GM21381 (cell line): ENCODE results near the gene NINJ2.

Experiments used
- ATAC-seq: cut with Tn5 transposase; IDR thresholded peaks from one replicate; pipeline ENCODE4 v1.9.1; 2021; ENCODE audit warnings: mild to moderate bottlenecking, moderate library complexity; ENCODE audit not compliant: unreplicated experiment

The NINJ2 gene

DNA sequence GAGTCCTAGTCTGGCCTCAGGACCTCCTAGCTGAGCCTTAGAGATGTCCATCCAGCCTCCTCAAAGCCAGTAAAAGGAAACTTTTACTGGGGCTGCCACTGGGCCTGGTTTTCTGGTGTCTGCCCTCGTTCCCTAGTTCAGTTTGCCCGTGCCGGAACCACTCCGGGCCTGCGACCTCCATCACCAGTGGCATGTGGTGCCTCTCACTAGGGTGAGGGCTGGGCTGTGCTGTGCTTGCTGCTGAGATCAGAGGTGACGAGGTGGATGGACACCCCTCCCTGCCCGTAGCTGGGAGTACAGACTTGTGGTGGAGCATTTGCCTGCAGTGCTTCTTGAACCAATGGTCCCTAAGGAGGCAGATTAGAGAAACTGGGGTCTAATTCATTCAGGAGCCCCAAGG, 127.8 kb downstream of the NINJ2 start:
- no peak for ATAC-seq

DNA sequence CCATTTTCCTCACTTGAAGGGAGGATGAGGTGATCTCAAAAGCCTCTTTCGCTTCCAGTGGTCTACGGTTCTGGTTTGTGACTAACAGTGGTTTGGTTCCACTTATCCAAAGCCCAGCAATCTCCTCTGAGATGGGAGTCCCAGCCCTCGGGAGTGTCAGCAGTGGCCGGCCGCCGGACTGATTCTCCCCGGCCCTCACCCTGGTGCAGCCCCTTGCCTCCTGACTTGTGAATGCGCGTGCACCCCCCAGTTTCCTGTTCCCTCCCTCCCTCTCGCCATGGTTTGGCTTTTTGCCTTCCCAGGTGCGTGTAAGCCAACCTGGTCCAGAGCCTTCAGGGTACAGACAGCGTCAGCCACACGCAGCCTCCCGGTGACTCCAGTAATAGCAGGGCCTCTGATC, 129.0 kb downstream of the NINJ2 start:
- ATAC-seq, result no peak

DNA sequence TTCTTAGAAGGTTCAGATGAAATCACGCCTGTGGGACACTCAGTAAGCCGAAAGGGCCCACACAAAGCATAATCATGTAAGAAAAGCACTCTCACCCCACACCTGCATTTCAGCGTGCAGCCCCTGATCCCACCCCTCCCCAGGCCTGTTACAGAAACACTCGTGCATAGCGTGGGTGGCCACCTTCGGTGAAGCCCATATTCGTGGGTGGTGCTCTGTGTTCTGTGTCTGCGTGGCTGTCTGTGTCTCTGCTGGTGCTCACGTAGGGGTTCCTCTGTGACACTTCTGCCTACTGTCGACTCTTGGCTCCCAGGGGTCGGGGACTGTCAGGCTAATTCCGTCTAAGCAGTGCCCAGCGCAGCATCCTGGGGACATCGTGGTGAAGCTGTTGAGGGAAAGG, 129.5 kb downstream of the NINJ2 start:
- ATAC-seq, result no peak

DNA sequence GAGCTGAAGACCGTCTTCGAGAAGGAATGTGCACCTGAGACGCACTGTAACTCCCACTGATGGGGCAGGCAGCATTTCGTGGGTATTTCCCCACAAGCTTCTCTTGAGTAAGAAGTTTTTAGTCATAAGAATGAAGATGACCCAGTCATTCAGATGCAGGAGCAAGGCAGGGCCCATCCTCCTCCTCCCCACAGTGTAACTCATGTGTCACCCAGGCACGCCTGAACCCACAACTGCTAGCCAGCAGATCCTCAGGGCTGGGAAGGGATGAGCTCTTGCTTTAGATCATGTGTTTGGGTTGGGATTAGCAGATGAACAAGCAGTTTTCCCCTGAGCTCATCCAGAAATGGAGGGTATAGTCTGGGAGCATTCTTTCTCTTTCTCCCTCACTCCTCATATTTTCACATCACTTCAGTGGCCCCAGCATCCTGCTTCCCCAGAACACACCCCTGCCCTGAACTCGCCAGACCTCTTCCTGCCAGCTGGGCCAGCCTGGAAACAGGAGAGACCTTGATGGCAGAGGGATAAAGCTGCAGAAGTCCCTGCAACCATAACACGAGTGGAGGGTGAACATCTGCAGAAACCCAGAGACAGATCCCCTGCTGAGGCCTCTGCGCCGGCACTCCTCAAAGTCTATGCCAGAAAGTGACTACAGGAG, 130.2 kb downstream of the NINJ2 start:
- ATAC-seq, result no peak

DNA sequence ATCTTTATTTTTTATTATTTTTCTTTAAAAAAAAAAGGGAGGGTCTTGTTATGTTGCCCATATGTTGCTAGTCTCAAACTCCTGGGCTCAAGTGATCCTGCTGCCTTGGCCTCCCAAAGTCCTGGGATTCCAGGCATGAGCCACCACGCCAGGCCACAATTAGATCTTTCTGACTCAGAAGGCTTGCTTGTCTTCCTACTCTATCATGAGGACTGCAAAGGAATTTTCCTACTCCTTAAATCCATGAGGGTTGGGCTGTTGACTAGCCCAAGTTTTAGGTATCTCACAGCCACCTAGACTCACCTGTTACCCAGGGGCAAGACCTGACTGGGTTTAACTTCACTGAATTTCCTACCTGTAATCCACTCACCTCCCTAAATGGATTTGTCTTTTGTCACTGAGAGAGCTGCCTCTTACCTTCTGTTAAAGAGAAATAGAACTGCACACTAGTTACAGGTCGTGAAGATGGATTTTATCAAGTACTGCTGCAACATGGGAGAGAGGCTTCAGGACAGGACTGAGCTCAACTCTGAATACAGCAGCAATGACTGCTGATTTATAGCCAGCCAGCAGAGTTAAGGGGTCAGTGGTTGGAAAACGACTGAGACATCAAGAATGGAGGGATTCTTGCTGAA, 131.2 kb downstream of the NINJ2 start:
- ATAC-seq, result no peak

DNA sequence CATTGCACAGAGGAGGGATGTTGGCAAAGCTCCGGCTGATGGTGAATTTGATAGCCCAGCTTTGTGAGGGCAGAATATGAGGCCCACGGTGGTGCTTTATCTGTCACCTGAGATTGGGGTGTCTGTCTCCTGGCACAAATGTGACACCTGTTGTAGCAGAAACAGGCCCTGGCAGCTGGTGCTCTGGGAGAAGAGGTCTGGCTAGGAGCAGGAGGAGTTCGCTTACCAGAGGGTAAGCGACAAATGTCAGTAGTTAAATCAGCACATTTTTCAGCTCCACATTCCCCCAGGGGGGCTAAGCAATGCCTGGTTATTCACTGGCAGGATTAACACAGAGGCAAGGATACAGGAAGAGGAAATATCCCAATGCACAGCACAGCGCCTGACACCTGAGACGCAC, 132.4 kb downstream of the NINJ2 start:
- no peak for ATAC-seq

DNA sequence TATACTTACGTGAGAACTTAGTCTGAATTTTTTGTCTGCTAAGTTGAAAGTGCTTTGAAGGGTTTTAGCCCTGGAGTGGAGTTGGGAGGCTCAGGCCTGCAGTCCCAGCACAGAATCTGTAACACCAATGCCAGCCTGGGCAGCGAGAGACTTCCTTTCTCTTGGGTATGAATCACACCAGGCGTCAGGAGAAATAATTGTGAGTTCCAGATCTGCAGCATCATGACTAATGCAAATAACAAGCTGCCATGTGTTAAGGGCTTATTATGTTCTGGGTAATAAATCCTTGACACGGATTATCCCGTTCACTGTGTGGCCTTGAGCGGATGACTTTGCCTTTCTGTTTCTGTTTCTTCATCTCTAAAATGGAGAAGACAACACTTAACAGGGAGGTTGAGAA, 132.9 kb downstream of the NINJ2 start:
- ATAC-seq, result no peak

DNA sequence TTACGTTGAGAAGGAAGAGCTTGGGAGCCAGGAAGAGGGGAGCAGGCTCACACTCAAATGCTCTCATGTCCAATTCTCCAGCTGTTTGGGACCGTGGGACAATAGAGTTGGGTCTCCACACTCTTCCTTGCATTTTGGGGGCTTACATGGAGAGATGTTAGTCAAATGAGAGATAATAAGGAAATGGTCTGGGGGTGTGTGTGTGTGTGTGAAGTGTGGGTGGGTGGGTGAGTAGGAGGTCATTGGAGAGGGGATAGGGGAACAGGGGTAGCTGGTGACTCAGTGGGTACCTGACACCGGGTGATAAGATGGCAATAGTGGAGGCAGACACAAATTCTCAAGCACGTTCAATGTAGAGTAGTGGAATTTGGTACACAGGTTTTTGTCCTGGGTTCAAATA, 135.5 kb downstream of the NINJ2 start:
- ATAC-seq, result no peak

DNA sequence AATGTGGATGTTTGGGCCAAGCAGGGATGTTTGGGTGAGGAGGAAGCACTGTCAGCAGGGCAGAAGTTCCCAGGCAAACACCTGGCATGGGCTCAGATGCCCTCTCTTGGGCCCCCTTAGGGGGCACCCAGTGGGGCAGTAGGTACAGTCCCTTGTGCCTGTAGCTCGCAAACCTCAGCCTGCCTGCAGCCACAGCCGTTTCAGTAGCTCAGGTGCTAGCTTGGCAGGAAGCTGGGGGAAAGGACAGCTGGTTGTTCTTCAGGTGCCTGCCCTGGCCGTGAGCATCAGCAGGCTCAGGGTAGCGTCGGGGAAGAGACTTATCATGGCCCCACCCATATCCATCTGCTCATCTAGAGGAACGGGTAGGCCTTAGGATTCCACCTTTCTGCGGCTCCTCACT, 136.0 kb downstream of the NINJ2 start:
- ATAC-seq, result no peak

DNA sequence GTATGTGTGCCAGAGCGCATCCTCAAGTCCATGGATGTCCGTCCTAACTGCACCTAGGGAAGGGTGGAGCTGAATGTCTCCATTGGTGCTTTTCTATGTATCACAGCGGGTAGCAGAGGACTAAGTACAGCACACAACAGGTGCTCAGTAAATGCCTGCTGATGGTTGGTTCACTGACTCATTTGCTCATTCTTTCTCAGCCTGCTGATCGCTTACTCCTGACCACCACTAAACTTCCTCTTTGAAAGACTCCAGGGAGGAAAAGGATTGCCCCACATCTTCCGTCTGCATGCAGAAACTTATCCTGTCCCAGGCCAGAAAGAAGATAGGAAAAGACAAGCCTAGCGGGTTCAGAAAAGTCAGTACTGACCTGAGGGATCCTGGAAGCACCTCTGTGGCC, 137.2 kb downstream of the NINJ2 start:
- no peak for ATAC-seq

DNA sequence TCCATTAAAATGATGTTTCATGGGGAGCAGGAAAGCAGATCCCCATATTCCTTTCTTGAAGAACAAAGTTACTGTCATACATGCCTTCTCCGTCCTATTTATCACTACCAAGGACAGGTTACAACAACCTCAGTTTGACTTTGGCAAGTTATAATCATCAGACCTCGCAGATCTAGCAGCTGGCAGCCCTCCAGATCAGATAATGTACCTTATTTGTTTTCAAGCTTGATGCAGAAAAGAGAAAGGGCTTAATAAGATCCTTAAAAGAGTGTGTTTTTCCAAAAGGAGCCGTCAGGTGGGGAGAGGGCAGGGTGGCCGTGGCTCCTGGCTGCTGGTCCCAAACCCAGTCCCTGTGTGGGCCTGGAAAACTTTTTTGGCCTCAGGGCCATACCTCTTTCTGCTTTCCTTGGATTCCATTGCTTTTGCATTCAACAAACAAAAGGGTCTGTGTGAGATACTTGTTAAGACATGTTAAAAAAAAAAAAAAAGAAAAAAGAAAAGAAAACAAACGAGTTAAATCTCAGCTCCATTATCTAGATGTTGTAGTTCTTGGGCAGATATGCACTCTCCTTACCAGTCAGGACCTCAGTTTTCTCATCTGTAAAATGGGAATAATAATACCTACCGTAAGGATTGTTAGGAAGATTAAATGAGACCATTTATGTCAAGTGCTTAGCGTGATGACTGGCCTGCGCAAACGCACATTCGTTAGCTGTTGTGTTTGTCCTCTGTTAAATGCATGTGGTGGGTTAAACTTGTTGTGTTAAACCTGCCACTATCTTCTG, 138.9 kb downstream of the NINJ2 start:
- no peak for ATAC-seq

DNA sequence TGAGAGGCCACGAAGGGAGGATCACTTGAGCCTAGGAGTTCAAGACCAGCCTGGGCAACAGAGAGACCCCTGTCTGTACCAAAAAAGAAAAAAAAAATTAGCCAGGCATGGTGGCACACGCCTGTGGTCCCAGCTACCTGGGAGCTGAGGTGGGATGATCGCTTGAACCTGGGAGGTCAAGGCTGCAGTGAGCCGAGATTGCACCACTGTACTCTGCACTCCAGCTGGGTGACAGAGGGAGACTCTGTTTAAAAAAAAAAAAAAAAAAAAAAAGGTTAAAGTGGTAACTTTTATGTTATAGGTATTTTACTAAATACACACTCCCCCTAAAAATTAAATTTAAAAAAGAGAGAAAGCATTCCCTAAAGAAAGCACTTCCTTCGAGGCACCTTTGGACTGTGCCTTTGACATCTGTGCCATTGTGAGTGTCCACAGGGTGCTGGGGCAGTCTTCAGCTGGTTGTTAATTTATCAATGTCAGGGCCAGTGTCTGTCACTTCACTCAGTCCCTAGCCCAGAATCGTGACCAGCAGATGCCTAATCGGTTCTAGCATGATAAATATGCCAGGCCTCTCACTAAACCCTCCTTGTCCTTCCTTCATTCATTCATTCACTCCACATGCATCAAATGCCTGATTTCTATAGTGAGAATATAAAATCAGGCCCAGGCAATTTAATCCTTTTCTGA, 140.4 kb downstream of the NINJ2 start:
- ATAC-seq, result no peak

DNA sequence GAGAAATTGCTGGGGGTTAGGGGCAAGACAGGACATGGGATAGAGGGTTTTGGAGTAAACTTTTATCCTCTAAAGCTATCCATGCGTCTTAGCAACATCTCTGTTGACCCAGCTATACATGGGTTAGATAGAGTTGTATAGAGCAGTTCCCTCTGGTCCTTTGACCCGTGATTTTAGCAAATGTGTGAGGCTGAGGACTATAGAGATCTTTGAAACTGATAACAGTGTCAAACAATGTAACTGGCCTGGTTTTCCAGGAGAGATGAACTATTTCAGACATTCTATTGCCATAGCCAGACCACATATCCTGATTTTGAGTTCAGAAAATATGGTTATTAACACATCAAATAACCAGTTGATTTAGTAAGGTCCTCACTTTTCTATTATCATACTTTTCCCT, 143.1 kb downstream of the NINJ2 start:
- ATAC-seq, result no peak

DNA sequence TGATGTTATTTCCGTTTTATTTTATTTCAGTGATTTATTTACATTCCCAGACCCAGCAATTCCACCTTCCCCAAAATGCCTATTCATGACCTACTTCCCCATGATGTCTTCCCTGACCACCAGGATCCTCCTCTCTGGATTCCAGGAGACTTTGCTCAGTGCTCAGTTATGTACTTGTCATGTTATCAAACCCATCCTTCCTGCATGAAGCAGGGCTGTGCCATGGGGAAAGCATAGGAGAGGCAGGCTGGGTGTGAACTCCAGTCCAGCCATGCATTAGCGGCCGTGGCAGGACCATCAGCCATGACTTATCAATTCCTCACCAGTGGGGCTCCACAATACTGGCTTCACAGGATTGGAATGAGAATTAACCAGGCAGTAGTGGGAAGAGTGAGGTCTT, 145.7 kb downstream of the NINJ2 start:
- no peak for ATAC-seq
